ENCODE results near the gene MVD. TPM values are rescaled to one million over a fixed set of nuclear protein-coding genes. Genes with fewer than 3 reads are reported as not detected.

The MVD gene
- total RNA-seq, 1 donor from 2014 or later, result 63.3 TPM

GRCh38 chr16:88639231-88640038, 23.5 kb downstream of the MVD start:
- DNase-seq, result peak; percentile 3

GRCh38 chr16:88638323-88639230, 24.3 kb downstream of the MVD start, which contains the start of gene IL17C:
IL17C (plus strand) TSS chr16:88638572; CDS start chr16:88638642, 70 bp downstream.
- DNase-seq, result no peak

- no peak for DNase-seq
Observed at GRCh38 chr16:88636488-88637265, 26.2 kb downstream of the MVD start.

GRCh38 chr16:88635671-88636319, 27.1 kb downstream of the MVD start:
- DNase-seq, result no peak

- DNase-seq, result peak; percentile 25
Observed at GRCh38 chr16:88634994-88635670, 27.8 kb downstream of the MVD start.

- peak; percentile 49 for DNase-seq
Observed at GRCh38 chr16:88634141-88634993, 28.5 kb downstream of the MVD start.

GRCh38 chr16:88633684-88634140, 29.2 kb downstream of the MVD start:
- DNase-seq, result peak; percentile 64

GRCh38 chr16:88632587-88632930, 30.3 kb downstream of the MVD start:
- DNase-seq, result no peak

GRCh38 chr16:88631920-88632586, 30.8 kb downstream of the MVD start:
- no peak for DNase-seq

- DNase-seq, result no peak
Observed at GRCh38 chr16:88631384-88631783, 31.5 kb downstream of the MVD start.

GRCh38 chr16:88630941-88631340, 31.9 kb downstream of the MVD start:
- DNase-seq, result no peak

- no peak for DNase-seq
Observed at GRCh38 chr16:88630433-88630832, 32.5 kb downstream of the MVD start.

GRCh38 chr16:88629835-88630234, 33.1 kb downstream of the MVD start:
- no peak for DNase-seq

GRCh38 chr16:88628512-88628974, 34.3 kb downstream of the MVD start:
- peak; percentile 45 for DNase-seq

- no peak for DNase-seq
Observed at GRCh38 chr16:88627531-88628411, 35.1 kb downstream of the MVD start.

GRCh38 chr16:88626646-88627045, 36.2 kb downstream of the MVD start:
- no peak for DNase-seq

GRCh38 chr16:88624977-88625576, 37.8 kb downstream of the MVD start:
- no peak for DNase-seq

GRCh38 chr16:88624481-88624880, 38.4 kb downstream of the MVD start:
- no peak for DNase-seq

All from dermis blood vessel endothelial cell (primary cell).